Suprapubic skin (tissue), 4 donors: ENCODE measurements around the gene DTNBP1. TPM values are rescaled to one million over a fixed set of nuclear protein-coding genes. Genes with fewer than 3 reads are reported as not detected.

Experiments
- DNase-seq, 2 donors: peaks; one replicate each; pipeline ENCODE4 v3.0.0-alpha.2; 2019; ENCODE audit warnings: low spot score in 2 of 2
- H3K27ac ChIP-seq: fragments of 200-600 bp; sonication (generic); one replicate; pipeline ENCODE4 v1.5.1; 2019
- H3K27me3 ChIP-seq: fragments of 200-600 bp; sonication (generic); one replicate; pipeline ENCODE4 v1.5.1; 2019
- H3K36me3 ChIP-seq: fragments of 200-600 bp; sonication (generic); one replicate; pipeline ENCODE4 v1.5.1; 2019
- H3K4me1 ChIP-seq: fragments of 200-600 bp; sonication (generic); one replicate; pipeline ENCODE4 v1.5.1; 2019
- H3K4me3 ChIP-seq: fragments of 200-600 bp; sonication (generic); one replicate; pipeline ENCODE4 v1.5.1; 2019; ENCODE audit warnings: mild to moderate bottlenecking
- H3K9me3 ChIP-seq: fragments of 200-600 bp; sonication (generic); one replicate; pipeline ENCODE4 v1.5.1; 2019
- EP300 ChIP-seq: sonication (generic); formaldehyde crosslinking; IDR thresholded peaks from one replicate; pipeline ENCODE4 v1.6.1; 2017; ENCODE audit warnings: antibody characterized with exemption
- POLR2A ChIP-seq, 2 donors: fragments of 450-650 bp; IDR thresholded peaks; one replicate each; pipeline ENCODE4 v1.6.1; 2017; ENCODE audit warnings: antibody characterized with exemption in 2 of 2, mild to moderate bottlenecking in 2 of 2, moderate library complexity in 2 of 2
- POLR2AphosphoS5 ChIP-seq, 3 donors: sonication (generic); formaldehyde crosslinking; IDR thresholded peaks; one replicate each; pipeline ENCODE4 v1.6.1; 2017; ENCODE audit warnings: antibody characterized with exemption in 3 of 3
- WGBS: methylation state at CpG from one replicate; pipeline ENCODE4 v1.1.5; 2018; 5-methylcytosine and 5-hydroxymethylcytosine counted together
- total RNA-seq, 4 donors: library from RNA; depleted of rRNA; stranded (reverse); fragments of >200 nt; gene quantifications; one replicate each; pipeline ENCODE4 v1.1.0, GENCODE V29; 2016
- TF ChIP-seq, protein P1 (sequence below), 2 donors: fragments of 200-600 bp in 1 of 2; fragments of 450-650 bp in 1 of 2; sonication (generic) in 1 of 2; IDR thresholded peaks; one replicate each; pipeline ENCODE4 v1.5.1; 2016 to 2019; ENCODE audit warnings: antibody characterized with exemption in 2 of 2, mild to moderate bottlenecking in 1 of 2, moderate library complexity in 1 of 2

Gene DTNBP1
- total RNA-seq, 4 donors from 2014 or later = 12.7 to 17.1 (median 16.4) TPM

DNA sequence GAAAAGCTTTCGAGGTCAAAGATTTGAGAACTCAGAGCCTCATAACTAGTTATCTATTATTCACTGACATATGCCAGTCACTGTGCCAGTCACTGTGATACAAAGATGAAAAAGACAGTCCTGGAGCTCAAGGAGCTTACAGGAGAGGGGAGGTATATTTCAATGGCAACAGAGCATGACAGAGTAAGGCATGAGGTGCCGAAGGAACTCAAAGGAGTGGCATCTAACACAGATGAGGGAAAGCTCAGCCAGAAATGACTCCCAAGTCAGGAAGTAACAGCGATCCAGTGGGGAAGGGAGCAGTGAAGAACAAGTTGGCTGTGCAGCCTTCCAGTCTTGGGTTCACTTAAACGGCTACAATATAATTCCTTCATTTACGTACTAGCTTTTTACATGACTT, 46.6 kb downstream of the DTNBP1 start:
- no peaks in the 10 kb centered on the region for H3K9me3 ChIP-seq
- DNase-seq = no peak
- WGBS = 95% methylated on average over 5 of the region's 5 CpGs
- H3K4me3 ChIP-seq = no peak overlapping the region
- TF ChIP-seq EP300 = no peak
- no peak for TF ChIP-seq POLR2AphosphoS5 (IDR thresholded peaks at IDR 0.05)
- TF ChIP-seq, protein P1, sequence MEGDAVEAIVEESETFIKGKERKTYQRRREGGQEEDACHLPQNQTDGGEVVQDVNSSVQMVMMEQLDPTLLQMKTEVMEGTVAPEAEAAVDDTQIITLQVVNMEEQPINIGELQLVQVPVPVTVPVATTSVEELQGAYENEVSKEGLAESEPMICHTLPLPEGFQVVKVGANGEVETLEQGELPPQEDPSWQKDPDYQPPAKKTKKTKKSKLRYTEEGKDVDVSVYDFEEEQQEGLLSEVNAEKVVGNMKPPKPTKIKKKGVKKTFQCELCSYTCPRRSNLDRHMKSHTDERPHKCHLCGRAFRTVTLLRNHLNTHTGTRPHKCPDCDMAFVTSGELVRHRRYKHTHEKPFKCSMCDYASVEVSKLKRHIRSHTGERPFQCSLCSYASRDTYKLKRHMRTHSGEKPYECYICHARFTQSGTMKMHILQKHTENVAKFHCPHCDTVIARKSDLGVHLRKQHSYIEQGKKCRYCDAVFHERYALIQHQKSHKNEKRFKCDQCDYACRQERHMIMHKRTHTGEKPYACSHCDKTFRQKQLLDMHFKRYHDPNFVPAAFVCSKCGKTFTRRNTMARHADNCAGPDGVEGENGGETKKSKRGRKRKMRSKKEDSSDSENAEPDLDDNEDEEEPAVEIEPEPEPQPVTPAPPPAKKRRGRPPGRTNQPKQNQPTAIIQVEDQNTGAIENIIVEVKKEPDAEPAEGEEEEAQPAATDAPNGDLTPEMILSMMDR (IDR thresholded peaks at IDR 0.05) = no peak
- no peak for TF ChIP-seq POLR2A (IDR thresholded peaks at IDR 0.05)
- H3K27me3 ChIP-seq = no peaks in the 10 kb centered on the region
- peaks cover 14% of the 10 kb centered on the region for H3K36me3 ChIP-seq
- H3K4me1 ChIP-seq = peaks cover 13% of the 10 kb centered on the region
- H3K27ac ChIP-seq = no peak overlapping the region

- H3K36me3 ChIP-seq = peaks cover 18% of the 10 kb centered on the region
- WGBS = 94% methylated on average over 2 of the region's 2 CpGs
- H3K4me1 ChIP-seq = peaks cover 8% of the 10 kb centered on the region
- H3K9me3 ChIP-seq = no peaks in the 10 kb centered on the region
- no peak overlapping the region for H3K27ac ChIP-seq
- H3K4me3 ChIP-seq = no peak overlapping the region
- DNase-seq = no peak
- TF ChIP-seq, protein P1 (IDR thresholded peaks at IDR 0.05) = no peak
- no peak for TF ChIP-seq EP300
- TF ChIP-seq POLR2AphosphoS5 (IDR thresholded peaks at IDR 0.05) = no peak
- TF ChIP-seq POLR2A (IDR thresholded peaks at IDR 0.05) = no peak
- no peaks in the 10 kb centered on the region for H3K27me3 ChIP-seq
Observed at GRCh38 chr6:15615802-15616201, 47.0 kb downstream of the DTNBP1 start.

GRCh38 chr6:15614277-15614676, 48.6 kb downstream of the DTNBP1 start:
- Histone ChIP-seq H3K27ac (no peak overlapping the region), H3K36me3 (peaks cover 28% of the 10 kb centered on the region), H3K4me1 (peaks cover 8% of the 10 kb centered on the region), H3K27me3 (no peaks in the 10 kb centered on the region), H3K4me3 (no peak overlapping the region), H3K9me3 (no peaks in the 10 kb centered on the region)
- no peak for DNase-seq
- 85% methylated on average over 4 of the region's 4 CpGs for WGBS
- no peak for TF ChIP-seq POLR2AphosphoS5 (IDR thresholded peaks at IDR 0.05)
- no peak for TF ChIP-seq POLR2A (IDR thresholded peaks at IDR 0.05)
- TF ChIP-seq, protein P1 (IDR thresholded peaks at IDR 0.05) = no peak
- no peak for TF ChIP-seq EP300

- H3K4me1 ChIP-seq = peaks cover 8% of the 10 kb centered on the region
- DNase-seq = no peak
- no peak overlapping the region for H3K4me3 ChIP-seq
- H3K9me3 ChIP-seq = no peaks in the 10 kb centered on the region
- peaks cover 14% of the 10 kb centered on the region for H3K36me3 ChIP-seq
- TF ChIP-seq POLR2A (IDR thresholded peaks at IDR 0.05) (no peak), POLR2AphosphoS5 (IDR thresholded peaks at IDR 0.05) (no peak), EP300 (no peak)
- TF ChIP-seq, protein P1 (IDR thresholded peaks at IDR 0.05) = no peak
- WGBS = 82% methylated on average over 3 of the region's 3 CpGs
- no peak overlapping the region for H3K27ac ChIP-seq
- no peaks in the 10 kb centered on the region for H3K27me3 ChIP-seq
Observed at GRCh38 chr6:15608396-15608795, 54.4 kb downstream of the DTNBP1 start.

DNA sequence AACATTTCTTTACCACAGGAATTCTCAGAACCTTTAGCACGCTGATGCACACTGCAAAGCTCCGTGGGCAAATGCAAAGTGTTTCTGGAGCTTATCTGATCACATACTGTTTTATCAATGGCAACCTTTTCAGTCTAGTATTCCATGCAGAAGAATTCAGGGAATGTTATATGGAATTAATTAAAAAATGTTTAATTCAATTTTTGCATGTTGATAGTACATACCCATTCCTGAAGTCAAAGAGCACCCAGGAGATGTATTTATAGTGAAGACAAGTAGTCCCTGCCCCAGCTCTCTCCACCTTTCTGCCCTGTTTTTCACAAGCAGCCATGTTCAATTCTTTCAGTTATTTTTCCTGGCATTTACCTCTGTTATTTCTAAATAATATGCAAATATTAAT, 55.2 kb downstream of the DTNBP1 start:
- Histone ChIP-seq H3K4me3 (no peak overlapping the region), H3K27ac (no peak overlapping the region), H3K36me3 (peaks cover 14% of the 10 kb centered on the region), H3K27me3 (no peaks in the 10 kb centered on the region), H3K9me3 (no peaks in the 10 kb centered on the region), H3K4me1 (peaks cover 8% of the 10 kb centered on the region)
- TF ChIP-seq, protein P1 (IDR thresholded peaks at IDR 0.05) = no peak
- no peak for TF ChIP-seq POLR2A (IDR thresholded peaks at IDR 0.05)
- no peak for TF ChIP-seq POLR2AphosphoS5 (IDR thresholded peaks at IDR 0.05)
- TF ChIP-seq EP300 = no peak
- DNase-seq = no peak
- WGBS = 97% methylated on average over 2 of the region's 2 CpGs
